WTC11 (cell line): ENCODE results near the gene MND1. TPM values are rescaled to one million over a fixed set of nuclear protein-coding genes. Genes with fewer than 3 reads are reported as not detected.

Experiments used
- ATAC-seq: fragments of 200-7000 bp; cut with Tn5 transposase; 2 replicates; pipeline ENCODE4 v1.10.0; 2021; ENCODE audit warnings: mild to moderate bottlenecking, moderate library complexity
- CTCF ChIA-PET: fragments of 300-600 bp; sonication (Branson Sonifier 250); formaldehyde crosslinking; loops from one replicate; lab custom pipeline; 2021; ENCODE audit warnings: antibody characterized with exemption; lab: Charles Lee
- POLR2A ChIA-PET: fragments of 350-600 bp; sonication (Branson Sonifier 250); formaldehyde crosslinking; loops from one replicate; lab custom pipeline; 2021; ENCODE audit warnings: antibody characterized with exemption; lab: Charles Lee
- DNase-seq: peaks from one replicate; pipeline ENCODE4 v3.0.0; 2021; ENCODE audit warnings: low spot score
- H3K27ac Mint-ChIP-seq: 2 replicates; pipeline ENCODE4 v1.8.0; 2021; ENCODE audit warnings: mixed read lengths
- H3K27me3 Mint-ChIP-seq: 2 replicates; pipeline ENCODE4 v1.8.0; 2021; ENCODE audit warnings: low read depth, mild to moderate bottlenecking, moderate library complexity, mixed read lengths
- H3K36me3 Mint-ChIP-seq: 2 replicates; pipeline ENCODE4 v1.8.0; 2021; ENCODE audit warnings: mixed read lengths
- H3K4me1 Mint-ChIP-seq: 2 replicates; pipeline ENCODE4 v1.8.0; 2022; ENCODE audit warnings: mixed read lengths
- H3K4me3 Mint-ChIP-seq: 2 replicates; pipeline ENCODE4 v1.8.0; 2021; ENCODE audit warnings: mild to moderate bottlenecking, moderate library complexity, mixed read lengths
- H3K9me3 Mint-ChIP-seq: 2 replicates; pipeline ENCODE4 v1.8.0; 2021; ENCODE audit warnings: mixed read lengths
- AR ChIP-seq: fragments of 250-450 bp; sonication (Bioruptor Pico); IDR thresholded peaks from 2 replicates; pipeline ENCODE4 v1.9.0; 2021; ENCODE audit warnings: mild to moderate bottlenecking
- CREB1 ChIP-seq: sonication (generic); formaldehyde crosslinking; IDR thresholded peaks from 2 replicates; pipeline ENCODE4 v1.8.0; 2023; ENCODE audit warnings: mild to moderate bottlenecking, missing genetic modification reagents
- ELF4 ChIP-seq: sonication (generic); formaldehyde crosslinking; IDR thresholded peaks from 2 replicates; pipeline ENCODE4 v1.8.1; 2022; ENCODE audit warnings: low read depth, mild to moderate bottlenecking, moderate library complexity, missing genetic modification reagents
- ETV6 ChIP-seq: sonication (generic); formaldehyde crosslinking; IDR thresholded peaks from 2 replicates; pipeline ENCODE4 v1.8.1; 2022; ENCODE audit warnings: mild to moderate bottlenecking, missing genetic modification reagents
- FOXP1 ChIP-seq: sonication (generic); formaldehyde crosslinking; IDR thresholded peaks from 2 replicates; pipeline ENCODE4 v1.8.0; 2022; ENCODE audit warnings: missing genetic modification reagents, mild to moderate bottlenecking, moderate library complexity, borderline replicate concordance
- GRHL2 ChIP-seq: fragments of 250-450 bp; sonication (Bioruptor Pico); IDR thresholded peaks from 2 replicates; pipeline ENCODE4 v1.8.0; 2022; ENCODE audit warnings: mild to moderate bottlenecking, moderate library complexity; ENCODE audit not compliant: insufficient replicate concordance, severe bottlenecking
- MLX ChIP-seq: sonication (generic); formaldehyde crosslinking; IDR thresholded peaks from 2 replicates; pipeline ENCODE4 v1.8.1; 2023; ENCODE audit warnings: mild to moderate bottlenecking, missing genetic modification reagents, moderate library complexity
- MXD4 ChIP-seq: fragments of 250-450 bp; sonication (Bioruptor Pico); IDR thresholded peaks from 2 replicates; pipeline ENCODE4 v1.8.0; 2021; ENCODE audit warnings: mild to moderate bottlenecking, moderate library complexity, borderline replicate concordance
- NFE2L1 ChIP-seq: sonication (generic); formaldehyde crosslinking; IDR thresholded peaks from 2 replicates; pipeline ENCODE4 v1.8.1; 2023; ENCODE audit warnings: missing genetic modification reagents
- NR1H2 ChIP-seq: sonication (generic); formaldehyde crosslinking; IDR thresholded peaks from 2 replicates; pipeline ENCODE4 v1.9.0; 2021; ENCODE audit warnings: mild to moderate bottlenecking, moderate library complexity, missing genetic modification reagents
- TCF7 ChIP-seq: sonication (generic); formaldehyde crosslinking; IDR thresholded peaks from 2 replicates; pipeline ENCODE4 v1.8.0; 2022; ENCODE audit warnings: mild to moderate bottlenecking, low read depth, missing genetic modification reagents, moderate library complexity
- TP53 ChIP-seq: sonication (generic); formaldehyde crosslinking; IDR thresholded peaks from 2 replicates; pipeline ENCODE4 v1.8.1; 2023; ENCODE audit warnings: mild to moderate bottlenecking, missing genetic modification reagents
- ZNF317 ChIP-seq: sonication (generic); formaldehyde crosslinking; IDR thresholded peaks from 2 replicates; pipeline ENCODE4 v1.8.1; 2023; ENCODE audit warnings: low read depth, mild to moderate bottlenecking, moderate library complexity, missing genetic modification reagents, borderline replicate concordance
- ZNF425 ChIP-seq: fragments of 250-450 bp; sonication (Bioruptor Pico); conservative IDR thresholded peaks from 2 replicates; pipeline ENCODE4 v1.9.0; 2021; ENCODE audit warnings: mild to moderate bottlenecking
- ZNF532 ChIP-seq: fragments of 250-450 bp; sonication (Bioruptor Pico); IDR thresholded peaks from 2 replicates; pipeline ENCODE4 v1.9.0; 2021; ENCODE audit warnings: mild to moderate bottlenecking, borderline replicate concordance
- ZNF671 ChIP-seq: fragments of 250-450 bp; sonication (Bioruptor Pico); IDR thresholded peaks from 2 replicates; pipeline ENCODE4 v1.8.0; 2021; ENCODE audit warnings: mild to moderate bottlenecking
- ZSCAN18 ChIP-seq: fragments of 250-450 bp; sonication (Bioruptor Pico); IDR thresholded peaks from 2 replicates; pipeline ENCODE4 v2.1.2; 2022; ENCODE audit warnings: mild to moderate bottlenecking, moderate library complexity
- total RNA-seq: library from RNA; stranded (reverse); gene quantifications from 3 replicates; pipeline ENCODE4 v1.2.3, GENCODE V29; 2021
- TF ChIP-seq, protein P1 (sequence below): sonication (generic); formaldehyde crosslinking; IDR thresholded peaks from 2 replicates; pipeline ENCODE4 v1.8.1; 2022; ENCODE audit warnings: missing genetic modification reagents, borderline replicate concordance
- TF ChIP-seq, protein P2 (sequence below): fragments of 250-450 bp; sonication (Bioruptor Pico); IDR thresholded peaks from 2 replicates; pipeline ENCODE4 v1.9.0; 2021; ENCODE audit warnings: moderate library complexity, mild to moderate bottlenecking, inconsistent platforms, borderline replicate concordance
- TF ChIP-seq, protein P3 (sequence below): sonication (generic); formaldehyde crosslinking; IDR thresholded peaks from 2 replicates; pipeline ENCODE4 v1.8.0; 2022; ENCODE audit warnings: mild to moderate bottlenecking, missing genetic modification reagents

Gene MND1
- total RNA-seq, 1 experiment from 2014 or later, result 36.0 TPM

GRCh38 chr4:153369021-153369420, 24.5 kb downstream of the MND1 start:
- DNase-seq (no peak), ATAC-seq (no peak)
- ChIA-PET POLR2A (no interaction called here), CTCF (no interaction called here)
- Mint-ChIP-seq H3K9me3 (peaks cover 19% of the 10 kb centered on the region), H3K27me3 (no peaks in the 10 kb centered on the region), H3K36me3 (peaks cover 56% of the 10 kb centered on the region), H3K27ac (no peak overlapping the region), H3K4me3 (no peak overlapping the region), H3K4me1 (no peaks in the 10 kb centered on the region)
- no peak for TF ChIP-seq MXD4 (CRISPR knock-in tag)
- TF ChIP-seq CREB1 (CRISPR knock-in tag), result no peak
- TF ChIP-seq ETV6 (CRISPR knock-in tag), result no peak
- TF ChIP-seq MLX (CRISPR knock-in tag), result no peak
- TF ChIP-seq ELF4, result no peak
- TF ChIP-seq AR (CRISPR knock-in tag), result no peak
- TF ChIP-seq NFE2L1 (CRISPR knock-in tag), result no peak
- no peak for TF ChIP-seq ZNF317 (CRISPR knock-in tag)
- no peak for TF ChIP-seq ZNF671 (CRISPR knock-in tag)
- TF ChIP-seq, protein P1, sequence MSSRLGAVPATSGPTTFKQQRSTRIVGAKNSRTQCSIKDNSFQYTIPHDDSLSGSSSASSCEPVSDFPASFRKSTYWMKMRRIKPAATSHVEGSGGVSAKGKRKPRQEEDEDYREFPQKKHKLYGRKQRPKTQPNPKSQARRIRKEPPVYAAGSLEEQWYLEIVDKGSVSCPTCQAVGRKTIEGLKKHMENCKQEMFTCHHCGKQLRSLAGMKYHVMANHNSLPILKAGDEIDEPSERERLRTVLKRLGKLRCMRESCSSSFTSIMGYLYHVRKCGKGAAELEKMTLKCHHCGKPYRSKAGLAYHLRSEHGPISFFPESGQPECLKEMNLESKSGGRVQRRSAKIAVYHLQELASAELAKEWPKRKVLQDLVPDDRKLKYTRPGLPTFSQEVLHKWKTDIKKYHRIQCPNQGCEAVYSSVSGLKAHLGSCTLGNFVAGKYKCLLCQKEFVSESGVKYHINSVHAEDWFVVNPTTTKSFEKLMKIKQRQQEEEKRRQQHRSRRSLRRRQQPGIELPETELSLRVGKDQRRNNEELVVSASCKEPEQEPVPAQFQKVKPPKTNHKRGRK (CRISPR knock-in tag), result no peak

GRCh38 chr4:153371701-153372234, 27.3 kb downstream of the MND1 start:
- no peaks in the 10 kb centered on the region for H3K27me3 Mint-ChIP-seq
- H3K36me3 Mint-ChIP-seq, result peaks cover 49% of the 10 kb centered on the region
- no peak for ATAC-seq
- no peak overlapping the region for H3K4me3 Mint-ChIP-seq
- ChIA-PET CTCF (no interaction called here), POLR2A (interaction anchor here (0.6 kb wide), 1 partner anchor 361 kb away, joined by 3 read pairs; no protein-coding TSS in a partner anchor)
- H3K27ac Mint-ChIP-seq, result no peak overlapping the region
- H3K4me1 Mint-ChIP-seq, result no peaks in the 10 kb centered on the region
- H3K9me3 Mint-ChIP-seq, result peaks cover 19% of the 10 kb centered on the region
- no peak for DNase-seq
- TF ChIP-seq NR1H2 (CRISPR knock-in tag) (no peak), ZSCAN18 (CRISPR knock-in tag) (no peak), ZNF425 (CRISPR knock-in tag) (no peak), TP53 (CRISPR knock-in tag) (no peak), ZNF532 (no peak), FOXP1 (CRISPR knock-in tag) (no peak), GRHL2 (no peak), TCF7 (CRISPR knock-in tag) (no peak)
- TF ChIP-seq, protein P2, sequence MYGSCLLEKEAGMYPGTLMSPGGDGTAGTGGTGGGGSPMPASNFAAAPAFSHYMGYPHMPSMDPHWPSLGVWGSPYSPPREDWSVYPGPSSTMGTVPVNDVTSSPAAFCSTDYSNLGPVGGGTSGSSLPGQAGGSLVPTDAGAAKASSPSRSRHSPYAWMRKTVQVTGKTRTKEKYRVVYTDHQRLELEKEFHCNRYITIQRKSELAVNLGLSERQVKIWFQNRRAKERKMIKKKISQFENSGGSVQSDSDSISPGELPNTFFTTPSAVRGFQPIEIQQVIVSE, result no peak
- TF ChIP-seq, protein P3, sequence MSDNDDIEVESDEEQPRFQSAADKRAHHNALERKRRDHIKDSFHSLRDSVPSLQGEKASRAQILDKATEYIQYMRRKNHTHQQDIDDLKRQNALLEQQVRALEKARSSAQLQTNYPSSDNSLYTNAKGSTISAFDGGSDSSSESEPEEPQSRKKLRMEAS (CRISPR knock-in tag), result no peak
